Upper lobe of left lung (tissue), 6 donors: ENCODE measurements around the gene GPR84. TPM values are rescaled to one million over a fixed set of nuclear protein-coding genes. Genes with fewer than 3 reads are reported as not detected.

Experiments used
- ATAC-seq, 2 donors: fragments of 200-7000 bp; cut with Tn5 transposase; one replicate each; pipeline ENCODE4 v1.9.1; 2022; ENCODE audit warnings: mild to moderate bottlenecking in 2 of 2, moderate library complexity in 2 of 2; ENCODE audit not compliant: low FRiP score in 2 of 2
- DNase-seq, 2 donors: peaks; one replicate each; pipeline ENCODE4 v3.0.0-alpha.2; 2019 to 2020
- H3K27ac ChIP-seq, 4 donors: fragments of 200-600 bp; sonication (generic); one replicate each; pipeline ENCODE4 v1.5.1; 2016 to 2019
- H3K27me3 ChIP-seq, 4 donors: fragments of 200-600 bp; sonication (generic); one replicate each; pipeline ENCODE4 v1.5.1; 2017 to 2019
- H3K36me3 ChIP-seq, 4 donors: fragments of 200-600 bp; sonication (generic); one replicate each; pipeline ENCODE4 v1.5.1; 2016 to 2019
- H3K4me1 ChIP-seq, 4 donors: fragments of 200-600 bp; sonication (generic); one replicate each; pipeline ENCODE4 v1.5.1; 2018 to 2019
- H3K4me3 ChIP-seq, 4 donors: fragments of 200-600 bp; sonication (generic); one replicate each; pipeline ENCODE4 v1.5.1; 2017 to 2019; ENCODE audit warnings: mild to moderate bottlenecking in 2 of 4, moderate library complexity in 1 of 4
- H3K9me3 ChIP-seq, 4 donors: fragments of 200-600 bp; sonication (generic); one replicate each; pipeline ENCODE4 v1.5.1; 2018 to 2019
- CTCF ChIP-seq, 6 experiments: fragments of 450-650 bp in 4 of 6; fragments of 200-600 bp in 2 of 6; sonication (generic) in 2 of 6; IDR thresholded peaks; one replicate each; pipeline ENCODE4 v1.5.1; 2016 to 2019; ENCODE audit warnings: antibody characterized with exemption in 6 of 6
- EP300 ChIP-seq, 4 donors: sonication (generic); formaldehyde crosslinking; IDR thresholded peaks; one replicate each; pipeline ENCODE4 v1.5.1; 2017; ENCODE audit warnings: antibody characterized with exemption in 4 of 4, control low read depth in 2 of 4
- POLR2A ChIP-seq, 4 donors: fragments of 450-650 bp; IDR thresholded peaks; one replicate each; pipeline ENCODE4 v1.5.1; 2016 to 2017; ENCODE audit warnings: antibody characterized with exemption in 4 of 4, mild to moderate bottlenecking in 2 of 4
- POLR2AphosphoS5 ChIP-seq, 2 donors: sonication (generic); formaldehyde crosslinking; IDR thresholded peaks; one replicate each; pipeline ENCODE4 v1.5.1; 2017; ENCODE audit warnings: antibody characterized with exemption in 2 of 2
- WGBS, 2 donors: methylation state at CpG; one replicate each; pipeline ENCODE4 v1.1.5; 2017 to 2018; 5-methylcytosine and 5-hydroxymethylcytosine counted together
- total RNA-seq, 6 donors: library from RNA; depleted of rRNA in 4 of 6; stranded (reverse); fragments of >200 nt in 4 of 6; gene quantifications; one replicate each; pipeline versions ENCODE4 v1.1.0 to v1.2.1, GENCODE V29; 2016 to 2021
- donor health status: DM: no; HTN: no; CAD: no; lungs with moderate emphysema.
- donor health status: DM: no; HTN: yes; CAD: no; lungs with severe emphysema.

The GPR84 gene
- total RNA-seq, 6 donors from 2014 or later: 0.39 to 2.1 (median 1.1) TPM; not detected in 2

GRCh38 chr12:54390176-54390667 lies 25.9 kb upstream of the GPR84 start:
- DNase-seq (peak in 1 of 2 donors; percentile 50), ATAC-seq (peak in 1 of 2 donors; percentile 2)
- H3K4me3 ChIP-seq: no peak overlapping the region
- no peaks in the 10 kb centered on the region for H3K27me3 ChIP-seq
- 65 to 72% methylated on average over 7 of the region's 7 CpGs for WGBS, 2 donors
- no peaks in the 10 kb centered on the region for H3K9me3 ChIP-seq
- TF ChIP-seq POLR2A (IDR thresholded peaks at IDR 0.05) (no peak), EP300 (IDR thresholded peaks at IDR 0.05) (no peak), CTCF (IDR thresholded peaks at IDR 0.05) (no peak), POLR2AphosphoS5 (IDR thresholded peaks at IDR 0.05) (no peak)
- H3K36me3 ChIP-seq: peaks cover 0 to 22% (median 7%) of the 10 kb centered on the region in 4 donors
- peak overlapping the region in 1 of 4 donors; percentile 46 for H3K27ac ChIP-seq
- peaks cover 14 to 43% (median 25%) of the 10 kb centered on the region in 4 donors for H3K4me1 ChIP-seq

DNA sequence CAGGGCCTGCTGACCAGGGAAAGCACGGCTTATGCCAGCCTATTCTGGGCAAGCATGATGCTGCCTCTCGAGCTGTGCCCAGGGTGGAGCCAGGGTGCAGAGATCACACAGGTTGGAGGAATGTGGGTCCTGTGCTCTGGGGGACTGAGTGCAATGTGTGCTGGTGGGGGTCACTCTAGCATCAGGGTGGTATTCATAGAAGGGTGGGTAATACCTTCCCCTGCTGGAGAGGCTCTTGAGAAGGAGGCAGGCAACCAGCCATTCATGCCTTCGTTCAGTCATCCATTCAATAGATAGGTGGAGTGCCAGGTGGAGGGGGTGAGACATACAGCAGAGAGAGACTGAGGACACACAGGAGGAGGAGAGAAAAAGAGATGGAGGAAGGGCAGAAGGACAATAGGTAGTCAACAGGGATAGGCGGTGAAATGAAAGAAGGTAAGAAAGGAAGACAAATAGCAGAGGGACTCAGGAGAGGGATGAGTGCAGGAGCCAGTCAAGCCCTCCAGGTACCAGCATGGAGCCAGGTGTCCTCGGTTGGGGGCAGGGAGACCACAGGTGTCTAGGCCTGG lies 25.4 kb upstream of the GPR84 start:
- no peak for TF ChIP-seq POLR2A (IDR thresholded peaks at IDR 0.05)
- TF ChIP-seq EP300 (IDR thresholded peaks at IDR 0.05): no peak
- no peak for TF ChIP-seq CTCF (IDR thresholded peaks at IDR 0.05)
- TF ChIP-seq POLR2AphosphoS5 (IDR thresholded peaks at IDR 0.05): no peak
- no peak for ATAC-seq
- DNase-seq: no peak
- 85 to 94% methylated on average over 3 to 5 of the region's 5 CpGs for WGBS, 2 donors
- H3K9me3 ChIP-seq: no peaks in the 10 kb centered on the region
- H3K4me1 ChIP-seq: peaks cover 14 to 46% (median 27%) of the 10 kb centered on the region in 4 donors
- H3K36me3 ChIP-seq: peaks cover 0 to 17% (median 5%) of the 10 kb centered on the region in 4 donors
- H3K27me3 ChIP-seq: no peaks in the 10 kb centered on the region
- H3K27ac ChIP-seq: no peak overlapping the region
- H3K4me3 ChIP-seq: no peak overlapping the region

DNA sequence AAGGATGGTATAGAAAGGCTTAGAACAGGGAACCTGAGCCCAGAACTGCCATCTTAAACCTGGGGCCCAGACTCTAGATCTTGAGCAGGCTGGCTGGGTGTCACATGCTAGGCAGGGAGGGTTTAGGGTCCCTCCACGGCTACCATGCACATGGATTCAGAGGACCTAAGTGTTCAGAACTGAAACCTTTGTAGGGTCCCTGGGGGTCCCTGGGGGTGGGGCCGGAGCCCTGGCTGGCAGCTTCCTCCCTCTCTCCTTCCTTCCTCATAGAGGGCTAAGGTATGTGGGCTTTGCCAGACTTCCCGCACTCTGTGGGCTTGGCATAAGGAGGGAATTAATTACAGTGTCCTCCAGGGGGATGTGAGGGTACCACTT lies 24.8 kb upstream of the GPR84 start:
- ATAC-seq: no peak
- TF ChIP-seq CTCF (IDR thresholded peaks at IDR 0.05): no peak
- TF ChIP-seq POLR2AphosphoS5 (IDR thresholded peaks at IDR 0.05): no peak
- TF ChIP-seq EP300 (IDR thresholded peaks at IDR 0.05): no peak
- TF ChIP-seq POLR2A (IDR thresholded peaks at IDR 0.05): no peak
- Histone ChIP-seq H3K9me3 (no peaks in the 10 kb centered on the region), H3K4me3 (no peak overlapping the region), H3K36me3 (peaks cover 0 to 11% (median 4%) of the 10 kb centered on the region in 4 donors), H3K27me3 (no peaks in the 10 kb centered on the region), H3K4me1 (peaks cover 12 to 46% (median 29%) of the 10 kb centered on the region in 4 donors), H3K27ac (no peak overlapping the region)
- 76 to 90% methylated on average over 3 of the region's 3 CpGs for WGBS, 2 donors
- DNase-seq: no peak

DNA sequence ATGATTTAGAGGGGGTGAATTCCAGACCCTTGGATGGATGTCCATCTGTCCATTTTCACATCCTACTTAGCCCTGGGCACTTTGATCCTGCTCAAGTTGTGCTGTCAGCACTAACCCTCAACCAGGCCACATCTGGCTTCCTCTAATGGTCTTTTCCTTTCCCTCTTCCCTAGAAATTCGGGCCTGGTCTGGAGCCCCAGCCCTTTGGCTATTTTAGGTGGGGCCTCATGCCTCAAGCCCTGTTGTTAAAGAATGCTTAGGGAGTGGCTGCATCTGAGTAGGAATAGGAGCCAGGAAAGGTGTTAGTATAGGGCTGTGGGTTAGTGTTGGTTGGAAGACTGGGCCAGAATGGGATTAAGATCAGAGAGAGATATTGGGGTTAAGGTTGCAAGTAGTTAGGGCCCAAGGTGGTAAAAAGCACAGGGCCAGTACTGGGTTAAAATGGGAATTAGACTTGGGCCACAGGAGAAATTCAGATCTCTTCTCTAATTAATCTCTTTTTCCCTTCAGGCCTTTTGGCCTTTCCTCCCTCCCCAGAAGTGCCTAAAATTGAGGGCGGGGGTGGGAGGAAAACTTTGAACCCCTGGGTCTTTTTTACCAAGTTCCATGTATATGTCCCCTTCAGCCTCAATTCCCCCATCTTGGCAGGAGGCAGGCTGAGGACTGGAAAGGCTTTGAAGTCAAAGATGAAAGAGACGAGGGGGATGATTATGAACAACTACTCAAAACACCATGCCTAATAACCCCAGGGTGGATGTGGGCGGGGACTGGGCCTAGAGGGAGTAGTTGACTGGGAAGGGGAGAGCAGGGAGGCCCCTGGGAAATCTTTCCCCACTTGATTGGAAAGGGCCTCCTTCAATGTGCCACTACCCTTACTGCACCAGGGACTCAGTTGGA lies 24.2 kb upstream of the GPR84 start:
- DNase-seq (no peak), ATAC-seq (no peak)
- H3K27ac ChIP-seq: peak overlapping the region in 2 of 4 donors; percentile 5 to 19
- no peak overlapping the region for H3K4me3 ChIP-seq
- peaks cover 12 to 44% (median 27%) of the 10 kb centered on the region in 4 donors for H3K4me1 ChIP-seq
- 71% methylated on average over 4 of the region's 4 CpGs for WGBS, 2 donors
- no peaks in the 10 kb centered on the region for H3K9me3 ChIP-seq
- TF ChIP-seq EP300 (IDR thresholded peaks at IDR 0.05) (no peak), POLR2A (IDR thresholded peaks at IDR 0.05) (no peak), CTCF (IDR thresholded peaks at IDR 0.05) (no peak), POLR2AphosphoS5 (IDR thresholded peaks at IDR 0.05) (no peak)
- H3K36me3 ChIP-seq: peaks cover 0 to 7% (median 2%) of the 10 kb centered on the region in 4 donors
- H3K27me3 ChIP-seq: no peaks in the 10 kb centered on the region
